ENCODE results near the gene TMEM179B.

DNA sequence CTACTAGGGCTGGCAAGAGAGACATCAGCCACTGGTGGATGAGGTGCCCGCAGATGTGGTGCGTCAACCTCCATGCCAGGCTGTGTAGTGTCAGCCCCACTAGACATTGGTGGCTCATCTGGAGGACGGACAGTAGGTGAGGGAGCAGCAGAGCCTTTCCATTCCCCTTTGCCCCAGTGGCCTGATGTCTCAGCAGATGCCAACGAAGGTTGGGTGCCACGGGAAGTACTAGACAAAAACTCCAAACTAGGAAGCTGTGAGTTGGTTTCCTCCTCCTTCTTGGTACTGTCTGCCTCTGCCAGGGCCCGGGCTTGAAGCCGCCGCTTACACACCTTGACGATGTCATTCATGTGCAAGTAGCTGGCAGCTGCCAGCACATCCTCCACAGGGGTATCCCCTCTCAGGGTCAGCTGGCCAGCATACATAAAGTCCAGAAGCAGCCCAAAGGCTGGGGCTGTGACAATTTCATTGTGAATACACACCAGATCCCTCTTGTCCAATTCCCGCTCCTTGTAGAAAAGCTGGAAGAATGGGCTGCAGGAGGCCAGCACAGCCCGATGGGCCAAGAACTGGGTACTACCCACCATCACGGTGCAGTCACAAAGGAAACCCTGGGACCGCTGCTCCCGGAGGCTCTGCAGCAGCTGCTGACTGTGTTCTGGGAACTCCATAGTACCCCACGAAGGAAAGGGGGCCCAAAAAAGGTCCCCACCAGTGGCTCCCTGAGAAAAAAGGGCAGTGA lies 34.0 kb upstream of the TMEM179B start:
- TF ChIP-seq POLR2A (IDR thresholded peaks at IDR 0.05; ENCODE audit: low read depth, low read length) (no peak), POLR2AphosphoS5 (IDR thresholded peaks at IDR 0.05; ENCODE audit: low read depth, low read length) (no peak), TAF1 (IDR thresholded peaks at IDR 0.05; ENCODE audit: borderline replicate concordance, low read depth, low read length) (no peak)

Measured in GM12892 (cell line).